ENCODE data around the gene GPATCH1. TPM values are rescaled to one million over a fixed set of nuclear protein-coding genes. Genes with fewer than 3 reads are reported as not detected.
A peak's percentile ranks its signal among the peaks of the same experiment; 100 is the strongest.

GPATCH1 gene
- total and polyA plus RNA-seq, 2 of the 8 experiments (the other 6 are each of a cell fraction or from before 2014, with no cell fraction given): 4.3 to 8.2 TPM

GRCh38 chr19:33032218-33032781, 48.7 kb upstream of the GPATCH1 start:
- H3K56ac ChIP-seq (replicated peaks; ENCODE audit: insufficient read length, low read depth, low read length): no peak overlapping the region
- H3K9me3 ChIP-seq (ENCODE audit: insufficient read depth in 2 of 2, low read depth in 1 of 2, low read length in 1 of 2): peaks cover 10 to 19% of the 10 kb centered on the region in 2 experiments; a peak in 3 of 4 replicates
- H3K4me3 ChIP-seq (ENCODE audit: extremely low read depth in 1 of 4, insufficient read depth in 2 of 4, low read depth in 3 of 4, low read length in 4 of 4): peak overlapping the region in 2 of 4 experiments; percentile 6 to 15; a peak in 2 of 8 replicates
- H3K23me2 ChIP-seq (ENCODE audit: low read depth, low read length): no peaks in the 10 kb centered on the region
- WGBS, 2 experiments (ENCODE audit: extremely low coverage in 1 of 2, insufficient coverage in 1 of 2, insufficient read length in 1 of 2, insufficient replicate concordance in 2 of 2, low coverage in 1 of 2, low lambda C conversion rate in 2 of 2, missing lambda C conversion rate in 1 of 2): 49% methylated on average over 8 of the region's 8 CpGs; no CpG with 5 or more reads in 1 of the 2 experiments
- no peak overlapping the region for H2BK15ac ChIP-seq (ENCODE audit: low read length)
- H3K23ac ChIP-seq (ENCODE audit: insufficient read length): no peak overlapping the region
- H2BK120ac ChIP-seq (replicated peaks; ENCODE audit: low read depth, low read length): no peak overlapping the region
- ChIA-PET POLR2A (ENCODE audit: partially characterized antibody) (interaction anchor here (1.1 to 1.7 kb wide), 4 partner anchors 9 to 26 kb away, joined by 3 to 9 read pairs (median 6); no protein-coding TSS in a partner anchor), CTCF (ENCODE audit: partially characterized antibody) (interaction anchor here (0.8 to 3.1 kb wide), 9 partner anchors 9 to 94 kb away, joined by 3 to 26 read pairs (median 3); no protein-coding TSS in a partner anchor)
- peaks cover 2% of the 10 kb centered on the region; the same call in 1 of the 2 replicates for H3K79me1 ChIP-seq (ENCODE audit: low read depth, low read length)
- peak overlapping the region; percentile 35 to 42; a peak in 3 of 4 replicates for H3K4me2 ChIP-seq (ENCODE audit: insufficient read depth in 1 of 2, low read depth in 2 of 2, low read length in 2 of 2)
- H3K36me3 ChIP-seq (ENCODE audit: control insufficient read depth in 2 of 4, insufficient read depth in 4 of 4, low read length in 3 of 4): peaks cover 0 to 16% (median 4%) of the 10 kb centered on the region in 4 experiments; a peak in 3 of 8 replicates
- no peak for FAIRE-seq
- H3K27ac ChIP-seq (ENCODE audit: low read depth, low read length): no peak overlapping the region; the same call in 1 of the 2 replicates
- no peak overlapping the region for H4K5ac ChIP-seq (ENCODE audit: insufficient read length, low read depth, low read length)
- H3K14ac ChIP-seq (ENCODE audit: insufficient read length): no peak overlapping the region
- H4K91ac ChIP-seq (replicated peaks; ENCODE audit: insufficient read length, low read length): no peak overlapping the region
- H3K27me3 ChIP-seq (replicated peaks in 1 of 4; ENCODE audit: control insufficient read depth in 3 of 4, extremely low read depth in 1 of 4, insufficient read depth in 3 of 4, low read length in 3 of 4): no peaks in the 10 kb centered on the region
- no peak overlapping the region; the same call in 1 of the 2 replicates for H2BK5ac ChIP-seq (ENCODE audit: low read depth, low read length)
- no peak overlapping the region for H3K18ac ChIP-seq (ENCODE audit: extremely low read depth, low read length)
- no peak overlapping the region for H3K9ac ChIP-seq (replicated peaks in 1 of 4; ENCODE audit: extremely low read depth in 1 of 4, low read depth in 3 of 4, low read length in 3 of 4)
- peak overlapping the region; percentile 71; the same call in 1 of the 2 replicates for H4K8ac ChIP-seq (ENCODE audit: extremely low read depth, insufficient read depth, low read length)
- TF ChIP-seq HDAC2 (IDR thresholded peaks at IDR 0.05; ENCODE audit: borderline replicate concordance in 1 of 2, low read depth in 2 of 2, low read length in 2 of 2): peak in 1 of 2 experiments; percentile 80; a peak in 1 of 4 replicates
- no peak for TF ChIP-seq BRCA1 (IDR thresholded peaks at IDR 0.05; ENCODE audit: low read depth, low read length)
- TF ChIP-seq NANOG (IDR thresholded peaks at IDR 0.05; ENCODE audit: insufficient read depth, low read depth, low read length, poor library complexity, severe bottlenecking): peak; percentile 80
- peak; percentile 71 for TF ChIP-seq POU5F1 (IDR thresholded peaks at IDR 0.05; ENCODE audit: low read depth, low read length)
- TF ChIP-seq SP1 (IDR thresholded peaks at IDR 0.05; ENCODE audit: low read depth, low read length): peak; percentile 12; the same call in 1 of the 2 replicates
- no peak overlapping the region for H2AK5ac ChIP-seq (ENCODE audit: low read depth, low read length)
- no peak for DNase-seq (ENCODE audit: low read depth in 1 of 2, low spot score in 2 of 2)
- no peak overlapping the region for H3K4ac ChIP-seq (replicated peaks; ENCODE audit: insufficient read length, low read depth, low read length)
- H2BK12ac ChIP-seq (ENCODE audit: low read depth, low read length): no peak overlapping the region
- H3K4me1 ChIP-seq (replicated peaks in 1 of 4; ENCODE audit: control insufficient read depth in 3 of 4, insufficient read depth in 4 of 4, low read length in 3 of 4): peaks cover 0 to 9% (median 4%) of the 10 kb centered on the region in 4 experiments; a peak in 3 of 7 replicates
- no peaks in the 10 kb centered on the region for H4K20me1 ChIP-seq (replicated peaks in 1 of 2; ENCODE audit: control insufficient read depth in 1 of 2, insufficient read depth in 2 of 2, low read length in 2 of 2)
- no peak overlapping the region for H2AFZ ChIP-seq (ENCODE audit: low read length)
- H3K79me2 ChIP-seq (ENCODE audit: control insufficient read depth in 1 of 2, insufficient read depth in 2 of 2, low read length in 2 of 2): peaks cover 0 to 44% of the 10 kb centered on the region in 2 experiments; a peak in 3 of 4 replicates
- H2BK20ac ChIP-seq (ENCODE audit: low read length): no peak overlapping the region
